HFFc6 (cell line): ENCODE results near the gene ATF7IP2. TPM values are rescaled to one million over a fixed set of nuclear protein-coding genes. Genes with fewer than 3 reads are reported as not detected.
"Not testable (repeated sequence)": the region's sequence is repeated elsewhere in the genome, so short reads cannot be mapped to it uniquely, and the experiment has no call there.

Experiments used
- DNase-seq: peaks from one replicate; pipeline ENCODE4 v3.0.0-alpha.2; 2018
- H3K27ac Mint-ChIP-seq: 2 replicates; pipeline ENCODE4 v1.8.0; 2020; ENCODE audit warnings: mild to moderate bottlenecking, mixed read lengths
- H3K27me3 Mint-ChIP-seq: 2 replicates; pipeline ENCODE4 v1.8.0; 2021; ENCODE audit warnings: mild to moderate bottlenecking, moderate library complexity, mixed read lengths; ENCODE audit not compliant: insufficient read depth
- H3K36me3 Mint-ChIP-seq: 2 replicates; pipeline ENCODE4 v1.8.0; 2021; ENCODE audit warnings: low read depth, mixed read lengths
- H3K4me1 Mint-ChIP-seq: 2 replicates; pipeline ENCODE4 v1.8.0; 2020; ENCODE audit warnings: low read depth, mixed read lengths
- H3K4me3 Mint-ChIP-seq: 2 replicates; pipeline ENCODE4 v1.8.0; 2020; ENCODE audit warnings: mild to moderate bottlenecking, moderate library complexity, mixed read lengths
- H3K9me3 Mint-ChIP-seq: 2 replicates; pipeline ENCODE4 v1.8.0; 2020; ENCODE audit warnings: mild to moderate bottlenecking, mixed read lengths
- CTCF ChIP-seq: fragments of 200-600 bp; sonication (generic); IDR thresholded peaks from 2 replicates; pipeline ENCODE4 v1.5.0; 2021; ENCODE audit warnings: antibody characterized with exemption, mild to moderate bottlenecking
- total RNA-seq, 6 experiments: library from RNA; stranded (reverse); fragmentation: NEBNext Ultra II Directional; extraction: Animal tissue kit (Norgen Biotek cat#: 25700); gene quantifications; 2 replicates in 1 of 6; 3 replicates in 5 of 6; pipeline ENCODE4 v1.2.3, GENCODE V29; 2021

The ATF7IP2 gene
- total RNA-seq, 6 experiments from 2014 or later: 0.22 to 1.2 (median 0.62) TPM; not detected in 2

GRCh38 chr16:10345629-10346028 is 40.2 kb upstream of the ATF7IP2 start:
- H3K9me3 Mint-ChIP-seq: peaks cover 51% of the 10 kb centered on the region
- no peak for DNase-seq
- H3K4me1 Mint-ChIP-seq: no peaks in the 10 kb centered on the region
- H3K27me3 Mint-ChIP-seq: no peaks in the 10 kb centered on the region
- no peak for TF ChIP-seq CTCF
- H3K27ac Mint-ChIP-seq: no peak overlapping the region
- H3K36me3 Mint-ChIP-seq: no peaks in the 10 kb centered on the region; the same call in 1 of the 2 replicates
- H3K4me3 Mint-ChIP-seq: no peak overlapping the region

GRCh38 chr16:10349851-10350250 is 36.0 kb upstream of the ATF7IP2 start:
- no peaks in the 10 kb centered on the region for H3K4me1 Mint-ChIP-seq
- H3K36me3 Mint-ChIP-seq: no peaks in the 10 kb centered on the region
- no peak overlapping the region for H3K27ac Mint-ChIP-seq
- H3K4me3 Mint-ChIP-seq: no peak overlapping the region
- H3K27me3 Mint-ChIP-seq: no peaks in the 10 kb centered on the region
- no peak for DNase-seq
- peaks cover 41% of the 10 kb centered on the region for H3K9me3 Mint-ChIP-seq
- no peak for TF ChIP-seq CTCF

DNA sequence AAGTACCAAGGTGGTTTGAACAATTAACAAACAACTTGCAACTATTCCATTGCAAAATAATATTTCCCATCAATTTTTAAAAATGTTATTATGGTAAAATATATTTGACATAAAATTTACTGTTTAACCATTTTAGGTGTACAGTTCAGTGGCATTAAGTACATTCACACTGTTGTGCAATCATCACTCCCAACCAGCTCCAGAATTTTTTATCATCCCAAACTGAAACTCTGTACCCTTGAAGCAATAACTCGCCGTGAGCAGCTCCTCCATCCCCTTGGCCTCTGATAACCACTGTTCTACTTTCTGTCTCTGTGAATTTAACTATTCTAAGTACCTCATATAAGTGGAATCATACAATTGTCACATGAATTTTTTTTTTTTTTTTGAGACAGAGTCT is 33.6 kb upstream of the ATF7IP2 start:
- no peaks in the 10 kb centered on the region for H3K27me3 Mint-ChIP-seq
- DNase-seq: no peak
- no peak for TF ChIP-seq CTCF
- no peaks in the 10 kb centered on the region; the same call in 1 of the 2 replicates for H3K36me3 Mint-ChIP-seq
- H3K4me3 Mint-ChIP-seq: no peak overlapping the region
- peaks cover 43% of the 10 kb centered on the region for H3K9me3 Mint-ChIP-seq
- H3K27ac Mint-ChIP-seq: no peak overlapping the region
- H3K4me1 Mint-ChIP-seq: no peaks in the 10 kb centered on the region

DNA sequence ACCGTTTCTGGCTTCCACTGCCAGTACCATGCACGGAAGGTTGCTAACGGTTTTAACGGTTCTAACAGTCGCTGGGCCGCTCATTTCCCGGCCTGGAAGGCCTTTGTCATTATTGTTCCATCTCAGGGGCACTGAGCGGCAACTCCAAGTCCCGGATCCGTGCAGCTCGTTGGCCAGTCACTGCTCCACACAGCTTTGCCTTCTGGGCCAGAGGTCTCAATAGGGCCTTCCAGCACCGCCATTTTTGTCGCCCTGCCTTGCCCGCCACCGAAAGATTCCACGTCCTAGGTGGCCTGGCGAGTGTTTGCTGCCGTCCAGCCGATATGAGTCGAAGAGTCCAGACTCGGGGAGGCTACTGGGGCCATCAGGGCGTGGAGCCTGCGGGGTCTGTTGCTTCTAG is 30.3 kb upstream of the ATF7IP2 start:
- no peaks in the 10 kb centered on the region; the same call in 1 of the 2 replicates for H3K36me3 Mint-ChIP-seq
- no peak overlapping the region for H3K27ac Mint-ChIP-seq
- no peak for DNase-seq
- H3K4me1 Mint-ChIP-seq: no peaks in the 10 kb centered on the region
- no peak for TF ChIP-seq CTCF
- peaks cover 55% of the 10 kb centered on the region for H3K9me3 Mint-ChIP-seq
- no peak overlapping the region for H3K4me3 Mint-ChIP-seq
- no peaks in the 10 kb centered on the region for H3K27me3 Mint-ChIP-seq

- no peak overlapping the region for H3K4me3 Mint-ChIP-seq
- no peaks in the 10 kb centered on the region; the same call in 1 of the 2 replicates for H3K36me3 Mint-ChIP-seq
- H3K4me1 Mint-ChIP-seq: no peaks in the 10 kb centered on the region
- peaks cover 64% of the 10 kb centered on the region for H3K9me3 Mint-ChIP-seq
- H3K27me3 Mint-ChIP-seq: no peaks in the 10 kb centered on the region
- H3K27ac Mint-ChIP-seq: no peak overlapping the region
- no peak for TF ChIP-seq CTCF
- no peak for DNase-seq
These were observed 28.7 kb upstream of the ATF7IP2 start for GRCh38 chr16:10356870-10357842.

- H3K27ac Mint-ChIP-seq, H3K36me3 Mint-ChIP-seq, H3K4me3 Mint-ChIP-seq, H3K4me1 Mint-ChIP-seq, H3K27me3 Mint-ChIP-seq, DNase-seq: not testable (repeated sequence)
- peaks cover 34% of the 10 kb centered on the region for H3K9me3 Mint-ChIP-seq
These were observed 24.1 kb upstream of the ATF7IP2 start for GRCh38 chr16:10361747-10362076.
